GM12891 (cell line): ENCODE measurements around the gene ZNF407.

Experiments
- PAX5 ChIP-seq: IDR thresholded peaks from 2 replicates; pipeline ENCODE4 v1.6.1; 2011; ENCODE audit warnings: low read length, moderate library complexity, mild to moderate bottlenecking; ENCODE audit not compliant: insufficient read depth, severe bottlenecking
- POLR2A ChIP-seq: IDR thresholded peaks from 2 replicates; pipeline ENCODE4 v1.6.1; 2011; ENCODE audit warnings: low read depth, low read length, control low read depth
- POLR2AphosphoS5 ChIP-seq: IDR thresholded peaks from 2 replicates; pipeline ENCODE4 v1.6.1; 2011; ENCODE audit warnings: low read depth, low read length, control low read depth
- SPI1 ChIP-seq: IDR thresholded peaks from 2 replicates; pipeline ENCODE4 v1.6.1; 2011; ENCODE audit warnings: low read depth, low read length, control low read depth
- TAF1 ChIP-seq: IDR thresholded peaks from 2 replicates; pipeline ENCODE4 v1.6.1; 2011; ENCODE audit warnings: low read depth, low read length, control low read depth

- no peak for TF ChIP-seq POLR2A
- no peak for TF ChIP-seq SPI1
- TF ChIP-seq TAF1, result no peak
- no peak for TF ChIP-seq POLR2AphosphoS5
- no peak for TF ChIP-seq PAX5
Measured at GRCh38 chr18:74665346-74665745, 67.7 kb downstream of the ZNF407 start.
